ENCODE measurements around the gene ATP5PD. TPM values are rescaled to one million over a fixed set of nuclear protein-coding genes. Genes with fewer than 3 reads are reported as not detected.
"Not testable (repeated sequence)": the region's sequence is repeated elsewhere in the genome, so short reads cannot be mapped to it uniquely, and the experiment has no call there.

The ATP5PD gene
- total RNA-seq, 1 donor from 2014 or later: 809 TPM

DNA sequence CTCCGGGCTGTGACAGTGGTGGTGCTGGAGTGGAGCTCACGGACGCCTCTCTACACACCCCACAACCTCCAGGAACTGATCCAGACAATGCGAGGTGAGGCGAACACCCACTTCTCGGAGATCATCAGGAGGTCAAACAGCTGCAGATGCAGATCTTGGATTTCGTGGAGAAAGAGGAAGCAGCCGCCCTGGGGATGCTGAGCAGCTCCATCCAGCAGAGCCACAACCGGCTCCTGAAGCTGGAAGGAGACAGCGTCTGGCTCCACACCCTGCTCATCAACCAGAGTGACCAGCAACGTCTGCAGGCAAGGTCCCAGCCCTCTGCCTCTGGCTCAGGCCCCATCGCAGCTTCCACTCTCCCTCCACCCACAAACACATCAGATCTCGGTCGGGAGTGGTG, 27.8 kb upstream of the ATP5PD start:
- H3K27ac ChIP-seq (replicated peaks): no peak overlapping the region

DNA sequence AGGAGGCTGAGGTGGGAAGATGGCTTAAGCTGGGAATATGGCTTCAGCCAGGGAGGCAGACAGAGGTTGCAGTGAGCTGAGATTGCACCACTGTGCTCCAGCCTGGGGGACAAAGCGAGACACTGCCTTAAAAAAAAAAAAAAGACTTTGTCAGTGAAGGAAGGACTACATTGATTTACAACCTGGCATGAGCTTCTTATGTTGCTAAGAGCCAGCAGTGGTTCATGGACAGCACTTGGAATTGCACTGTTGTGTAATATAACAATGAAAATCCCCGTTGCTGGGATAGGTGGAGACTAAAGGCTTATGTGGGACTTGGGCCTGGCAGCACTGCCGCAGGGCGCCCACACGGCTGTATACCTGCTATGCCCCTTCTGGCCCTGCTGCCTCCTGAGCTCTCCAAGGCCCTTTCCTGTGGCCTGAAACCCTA, 26.9 kb upstream of the ATP5PD start:
- TF ChIP-seq, protein P1, sequence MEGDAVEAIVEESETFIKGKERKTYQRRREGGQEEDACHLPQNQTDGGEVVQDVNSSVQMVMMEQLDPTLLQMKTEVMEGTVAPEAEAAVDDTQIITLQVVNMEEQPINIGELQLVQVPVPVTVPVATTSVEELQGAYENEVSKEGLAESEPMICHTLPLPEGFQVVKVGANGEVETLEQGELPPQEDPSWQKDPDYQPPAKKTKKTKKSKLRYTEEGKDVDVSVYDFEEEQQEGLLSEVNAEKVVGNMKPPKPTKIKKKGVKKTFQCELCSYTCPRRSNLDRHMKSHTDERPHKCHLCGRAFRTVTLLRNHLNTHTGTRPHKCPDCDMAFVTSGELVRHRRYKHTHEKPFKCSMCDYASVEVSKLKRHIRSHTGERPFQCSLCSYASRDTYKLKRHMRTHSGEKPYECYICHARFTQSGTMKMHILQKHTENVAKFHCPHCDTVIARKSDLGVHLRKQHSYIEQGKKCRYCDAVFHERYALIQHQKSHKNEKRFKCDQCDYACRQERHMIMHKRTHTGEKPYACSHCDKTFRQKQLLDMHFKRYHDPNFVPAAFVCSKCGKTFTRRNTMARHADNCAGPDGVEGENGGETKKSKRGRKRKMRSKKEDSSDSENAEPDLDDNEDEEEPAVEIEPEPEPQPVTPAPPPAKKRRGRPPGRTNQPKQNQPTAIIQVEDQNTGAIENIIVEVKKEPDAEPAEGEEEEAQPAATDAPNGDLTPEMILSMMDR (IDR thresholded peaks at IDR 0.05; ENCODE audit: borderline replicate concordance): no peak
- no peaks in the 10 kb centered on the region for H3K27me3 ChIP-seq (ENCODE audit: low read depth)
- H3K9me3 ChIP-seq (replicated peaks): no peaks in the 10 kb centered on the region
- H3K27ac ChIP-seq (replicated peaks): no peak overlapping the region
- no peak overlapping the region for H3K4me3 ChIP-seq
- DNase-seq: no peak
- intact Hi-C loops (cut with micrococcal nuclease): no loop called here
- peaks cover 32% of the 10 kb centered on the region for H3K4me1 ChIP-seq
- H3K36me3 ChIP-seq: no peaks in the 10 kb centered on the region

More for the DNA sequence above, 27.8 kb upstream of the ATP5PD start:
- H3K9me3 ChIP-seq (replicated peaks): no peaks in the 10 kb centered on the region
- H3K27me3 ChIP-seq (ENCODE audit: low read depth): no peaks in the 10 kb centered on the region
- H3K36me3 ChIP-seq: no peaks in the 10 kb centered on the region
- H3K4me3 ChIP-seq: no peak overlapping the region
- intact Hi-C loops (cut with micrococcal nuclease): no loop called here
- TF ChIP-seq, protein P1 (IDR thresholded peaks at IDR 0.05; ENCODE audit: borderline replicate concordance): no peak
- H3K4me1 ChIP-seq: peaks cover 41% of the 10 kb centered on the region
- no peak for DNase-seq

DNA sequence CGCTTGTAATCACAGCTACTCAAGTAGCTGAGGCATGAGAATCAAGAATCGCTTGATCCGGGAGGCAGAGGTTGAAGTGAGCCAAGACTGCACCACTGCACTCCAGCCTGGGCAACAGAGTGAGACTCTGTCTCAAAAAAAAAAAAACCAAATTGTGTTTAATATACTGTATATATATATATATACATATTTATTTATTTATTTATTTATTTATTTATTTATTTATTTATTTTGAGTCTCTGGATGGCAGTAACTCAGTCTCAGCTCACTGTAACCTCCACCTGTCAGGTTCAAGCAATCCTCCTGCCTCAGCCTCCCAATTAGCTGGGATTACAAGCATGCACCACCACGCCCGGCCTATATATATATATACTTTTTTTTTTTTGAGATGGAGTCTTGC, 26.1 kb upstream of the ATP5PD start:
- intact Hi-C loops (cut with micrococcal nuclease); H3K4me3 ChIP-seq; H3K9me3 ChIP-seq (replicated peaks); H3K36me3 ChIP-seq; H3K27ac ChIP-seq (replicated peaks); DNase-seq; H3K27me3 ChIP-seq (ENCODE audit: low read depth): not testable (repeated sequence)
- peaks cover 24% of the 10 kb centered on the region for H3K4me1 ChIP-seq

DNA sequence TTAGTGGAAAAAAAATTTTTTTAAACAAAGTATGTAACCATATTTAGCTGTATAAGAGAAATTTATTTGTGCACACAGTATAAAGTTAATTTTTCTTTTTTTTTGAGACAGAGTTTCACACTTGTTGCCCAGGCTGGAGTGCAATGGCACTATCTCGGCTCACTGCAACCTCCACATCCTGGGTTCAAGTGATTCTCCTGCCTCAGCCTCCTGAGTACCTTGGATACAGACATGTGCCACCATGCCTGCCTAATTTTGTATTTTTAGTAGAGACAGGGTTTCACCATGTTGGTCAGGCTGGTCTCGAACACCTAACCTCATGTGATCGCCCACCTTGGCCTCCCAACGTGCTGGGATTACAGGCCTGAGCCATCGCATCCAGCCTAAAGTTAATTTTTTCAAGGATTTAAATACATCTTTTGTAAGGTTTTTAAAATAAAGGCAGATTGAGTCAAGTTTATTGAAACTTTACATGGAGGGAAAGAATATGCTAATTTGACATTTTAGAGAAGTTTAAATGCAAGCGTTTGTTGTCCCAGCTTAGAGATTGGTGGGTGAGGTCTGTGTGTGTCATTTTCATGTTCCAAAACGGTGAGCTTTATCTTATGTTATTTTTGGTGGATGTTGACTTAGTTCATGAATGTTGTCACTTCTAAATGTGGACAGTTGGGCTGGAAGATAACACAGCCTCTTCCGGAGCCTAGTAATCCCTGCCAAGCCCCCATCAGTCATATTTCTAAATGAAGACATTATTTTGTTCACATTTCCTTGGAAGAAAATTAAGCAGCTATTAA, 24.9 kb upstream of the ATP5PD start:
- DNase-seq; H3K4me3 ChIP-seq; H3K27me3 ChIP-seq (ENCODE audit: low read depth); intact Hi-C loops (cut with micrococcal nuclease); H3K36me3 ChIP-seq; H3K9me3 ChIP-seq (replicated peaks): not testable (repeated sequence)
- Histone ChIP-seq H3K27ac (replicated peaks) (peak overlapping the region; percentile 19), H3K4me1 (peaks cover 13% of the 10 kb centered on the region)

DNA sequence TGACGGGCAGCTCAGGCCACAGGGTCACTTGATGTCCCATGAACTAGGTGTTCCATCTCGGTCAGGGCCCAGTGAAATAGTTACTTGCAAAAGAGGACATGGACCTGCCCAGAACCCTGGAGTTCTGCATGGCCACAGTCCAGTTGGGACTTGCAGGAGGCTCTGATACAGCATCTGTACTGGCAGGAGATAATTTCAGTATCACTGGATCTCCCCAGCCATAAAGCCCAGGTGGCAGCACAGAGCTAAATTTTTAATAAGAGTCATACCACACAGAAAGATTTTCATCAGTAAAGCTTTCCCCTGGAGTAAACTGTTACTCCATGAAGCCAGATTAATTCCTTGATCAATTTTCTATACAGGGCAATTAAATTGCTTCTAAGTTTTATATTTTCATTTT, 23.0 kb upstream of the ATP5PD start:
- Histone ChIP-seq H3K27me3 (ENCODE audit: low read depth) (no peaks in the 10 kb centered on the region), H3K27ac (replicated peaks) (no peak overlapping the region), H3K4me3 (no peak overlapping the region), H3K9me3 (replicated peaks) (no peaks in the 10 kb centered on the region), H3K36me3 (peaks cover under 1% of the 10 kb centered on the region), H3K4me1 (peaks cover 13% of the 10 kb centered on the region)
- no peak for DNase-seq
- TF ChIP-seq, protein P1 (IDR thresholded peaks at IDR 0.05; ENCODE audit: borderline replicate concordance): peak; percentile 34
- intact Hi-C loops (cut with micrococcal nuclease): no loop called here

DNA sequence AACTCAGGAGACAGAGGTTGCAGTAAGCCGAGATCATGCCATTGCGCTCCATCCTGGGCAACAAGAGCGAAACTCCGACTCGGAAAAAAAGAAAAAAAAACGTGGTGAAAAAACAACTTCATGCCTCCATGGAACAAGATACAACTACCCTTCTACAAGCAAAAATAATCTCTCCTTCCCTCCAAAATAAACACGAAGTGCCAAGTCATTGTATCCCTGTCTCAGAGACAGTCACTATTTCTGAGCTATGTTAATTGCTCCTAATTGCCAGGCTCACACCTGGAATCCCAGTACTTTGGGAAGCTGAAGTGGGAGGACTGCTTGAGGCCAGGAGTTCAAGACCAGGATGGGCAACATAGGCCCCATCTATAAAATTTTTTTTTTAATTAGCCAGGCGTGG, 22.0 kb upstream of the ATP5PD start:
- DNase-seq: no peak
- Histone ChIP-seq H3K27me3 (ENCODE audit: low read depth) (no peaks in the 10 kb centered on the region), H3K27ac (replicated peaks) (no peak overlapping the region), H3K36me3 (peaks cover 11% of the 10 kb centered on the region), H3K9me3 (replicated peaks) (no peaks in the 10 kb centered on the region), H3K4me1 (peaks cover 13% of the 10 kb centered on the region), H3K4me3 (no peak overlapping the region)
- TF ChIP-seq, protein P1 (IDR thresholded peaks at IDR 0.05; ENCODE audit: borderline replicate concordance): no peak
- intact Hi-C loops (cut with micrococcal nuclease): no loop called here

All from left ventricle myocardium inferior (tissue), 1 donor.